ENCODE results near the gene BRF1. TPM values are rescaled to one million over a fixed set of nuclear protein-coding genes. Genes with fewer than 3 reads are reported as not detected.
A peak's percentile ranks its signal among the peaks of the same experiment; 100 is the strongest.

BRF1 gene
- total and polyA plus RNA-seq, 2 donors from 2014 or later, result 19.3 to 34.1 TPM

- TF ChIP-seq CTCF (IDR thresholded peaks at IDR 0.05; ENCODE audit: borderline replicate concordance, extremely low read depth, insufficient read depth), result no peak
- no peaks in the 10 kb centered on the region for H3K36me3 ChIP-seq (ENCODE audit: control insufficient read depth in 2 of 3, insufficient read depth in 3 of 3, low read length in 3 of 3)
- intact Hi-C loops (cut with DNase I), result no loop called here
- no peak overlapping the region for H3K27ac ChIP-seq (ENCODE audit: low read depth in 2 of 2, low read length in 2 of 2)
- no peaks in the 10 kb centered on the region for H3K9me3 ChIP-seq (ENCODE audit: control insufficient read depth in 2 of 3, insufficient read depth in 1 of 3, low read length in 3 of 3)
- H3K4me3 ChIP-seq (ENCODE audit: low read length in 3 of 3), result no peak overlapping the region
- FAIRE-seq (no peak), DNase-seq (peak in 2 of 5 donors; percentile 89)
- peaks cover 0 to 4% (median 0%) of the 10 kb centered on the region in 3 donors for H3K4me1 ChIP-seq (ENCODE audit: control insufficient read depth in 2 of 3, insufficient read depth in 2 of 3, low read depth in 1 of 3, low read length in 3 of 3)
- no peak overlapping the region for H3K9ac ChIP-seq (ENCODE audit: low read length in 3 of 3)
- H3K27me3 ChIP-seq (ENCODE audit: control insufficient read depth, insufficient read depth, low read length), result no peaks in the 10 kb centered on the region
Measured at GRCh38 chr14:105161964-105162668, 138.7 kb downstream of the BRF1 start.

- intact Hi-C loops (cut with DNase I), result no loop called here
- no peak overlapping the region for H3K27ac ChIP-seq (ENCODE audit: low read depth in 2 of 2, low read length in 2 of 2)
- no peaks in the 10 kb centered on the region for H3K27me3 ChIP-seq (ENCODE audit: control insufficient read depth, insufficient read depth, low read length)
- TF ChIP-seq CTCF (IDR thresholded peaks at IDR 0.05; ENCODE audit: borderline replicate concordance, extremely low read depth, insufficient read depth), result no peak
- H3K4me3 ChIP-seq (ENCODE audit: low read length in 3 of 3), result no peak overlapping the region
- H3K9ac ChIP-seq (ENCODE audit: low read length in 3 of 3), result no peak overlapping the region
- DNase-seq, result peak in 3 of 5 donors; percentile 39 to 50 (median 48)
- no peaks in the 10 kb centered on the region for H3K9me3 ChIP-seq (ENCODE audit: control insufficient read depth in 2 of 3, insufficient read depth in 1 of 3, low read length in 3 of 3)
- FAIRE-seq, result no peak
- no peaks in the 10 kb centered on the region for H3K4me1 ChIP-seq (ENCODE audit: control insufficient read depth in 2 of 3, insufficient read depth in 2 of 3, low read depth in 1 of 3, low read length in 3 of 3)
- no peaks in the 10 kb centered on the region for H3K36me3 ChIP-seq (ENCODE audit: control insufficient read depth in 2 of 3, insufficient read depth in 3 of 3, low read length in 3 of 3)
Measured at GRCh38 chr14:105161309-105161708, 139.5 kb downstream of the BRF1 start.

GRCh38 chr14:105160776-105161175 lies 140.0 kb downstream of the BRF1 start:
- Histone ChIP-seq H3K4me3 (ENCODE audit: low read length in 3 of 3) (no peak overlapping the region), H3K4me1 (ENCODE audit: control insufficient read depth in 2 of 3, insufficient read depth in 2 of 3, low read depth in 1 of 3, low read length in 3 of 3) (no peaks in the 10 kb centered on the region), H3K27ac (ENCODE audit: low read depth in 2 of 2, low read length in 2 of 2) (no peak overlapping the region), H3K9ac (ENCODE audit: low read length in 3 of 3) (no peak overlapping the region), H3K36me3 (ENCODE audit: control insufficient read depth in 2 of 3, insufficient read depth in 3 of 3, low read length in 3 of 3) (no peaks in the 10 kb centered on the region), H3K9me3 (ENCODE audit: control insufficient read depth in 2 of 3, insufficient read depth in 1 of 3, low read length in 3 of 3) (no peaks in the 10 kb centered on the region), H3K27me3 (ENCODE audit: control insufficient read depth, insufficient read depth, low read length) (no peaks in the 10 kb centered on the region)
- no peak for DNase-seq
- no peak for TF ChIP-seq CTCF (IDR thresholded peaks at IDR 0.05; ENCODE audit: borderline replicate concordance, extremely low read depth, insufficient read depth)
- intact Hi-C loops (cut with DNase I), result no loop called here
- FAIRE-seq, result no peak

Measured in kidney (tissue), 14 donors.